Fibroblast of pulmonary artery (primary cell): ENCODE measurements around the gene DOCK9.

Source experiments
- DNase-seq: peaks from one replicate; pipeline ENCODE4 v3.0.0-alpha.2; 2010; ENCODE audit warnings: low read depth
- H3K4me3 ChIP-seq: replicated peaks from 2 replicates; pipeline ENCODE4 v1.5.1; 2011; ENCODE audit warnings: low read depth, mild to moderate bottlenecking, control low read depth, low read length, moderate library complexity
- TF ChIP-seq, protein P1 (sequence below): IDR thresholded peaks from 2 replicates; pipeline ENCODE4 v1.5.1; 2011; ENCODE audit warnings: mild to moderate bottlenecking, control low read depth, low read length, inconsistent platforms; ENCODE audit errors: missing control alignments

Gene DOCK9

DNA sequence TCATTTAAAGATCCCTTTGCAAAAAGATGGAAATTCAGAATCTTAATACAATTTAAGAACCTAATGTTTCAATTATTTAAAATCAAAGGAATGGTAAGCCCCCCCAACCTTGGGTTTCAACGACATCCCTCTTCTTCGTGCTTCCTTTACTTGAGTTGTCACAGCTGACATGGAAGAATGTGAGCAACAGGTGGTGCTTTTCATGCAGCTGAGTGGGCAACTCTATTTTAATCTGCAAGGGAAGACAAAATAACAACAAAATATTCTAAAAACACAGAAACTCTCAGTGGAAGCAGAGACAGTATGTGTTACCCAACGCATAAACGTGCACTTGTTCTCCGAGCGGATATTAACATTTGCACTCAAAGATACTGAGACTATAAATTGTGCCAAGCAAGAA, 92.3 kb downstream of the DOCK9 start:
- TF ChIP-seq, protein P1, sequence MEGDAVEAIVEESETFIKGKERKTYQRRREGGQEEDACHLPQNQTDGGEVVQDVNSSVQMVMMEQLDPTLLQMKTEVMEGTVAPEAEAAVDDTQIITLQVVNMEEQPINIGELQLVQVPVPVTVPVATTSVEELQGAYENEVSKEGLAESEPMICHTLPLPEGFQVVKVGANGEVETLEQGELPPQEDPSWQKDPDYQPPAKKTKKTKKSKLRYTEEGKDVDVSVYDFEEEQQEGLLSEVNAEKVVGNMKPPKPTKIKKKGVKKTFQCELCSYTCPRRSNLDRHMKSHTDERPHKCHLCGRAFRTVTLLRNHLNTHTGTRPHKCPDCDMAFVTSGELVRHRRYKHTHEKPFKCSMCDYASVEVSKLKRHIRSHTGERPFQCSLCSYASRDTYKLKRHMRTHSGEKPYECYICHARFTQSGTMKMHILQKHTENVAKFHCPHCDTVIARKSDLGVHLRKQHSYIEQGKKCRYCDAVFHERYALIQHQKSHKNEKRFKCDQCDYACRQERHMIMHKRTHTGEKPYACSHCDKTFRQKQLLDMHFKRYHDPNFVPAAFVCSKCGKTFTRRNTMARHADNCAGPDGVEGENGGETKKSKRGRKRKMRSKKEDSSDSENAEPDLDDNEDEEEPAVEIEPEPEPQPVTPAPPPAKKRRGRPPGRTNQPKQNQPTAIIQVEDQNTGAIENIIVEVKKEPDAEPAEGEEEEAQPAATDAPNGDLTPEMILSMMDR = no peak
- no peak overlapping the region for H3K4me3 ChIP-seq
- DNase-seq = no peak

DNA sequence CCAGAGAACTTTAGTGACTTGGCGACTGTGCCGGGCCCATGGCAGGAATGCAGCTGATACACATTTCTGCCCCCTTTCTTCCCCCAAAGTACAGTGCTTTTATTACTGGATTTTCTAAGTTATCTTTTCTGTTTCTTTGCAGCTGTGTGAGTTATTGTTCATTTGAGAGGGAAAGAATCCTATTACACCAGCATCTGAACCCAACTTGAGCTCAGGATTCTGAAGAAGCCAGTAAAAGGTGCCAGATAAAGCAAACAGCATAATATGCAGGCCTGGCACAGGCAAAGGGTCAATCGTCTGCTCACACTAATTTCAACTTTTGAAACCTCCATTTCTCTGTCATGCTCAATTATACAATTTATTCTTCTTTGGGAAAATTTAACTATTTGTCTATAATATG, 93.9 kb downstream of the DOCK9 start:
- DNase-seq = no peak
- no peak overlapping the region for H3K4me3 ChIP-seq
- TF ChIP-seq, protein P1 = no peak

DNA sequence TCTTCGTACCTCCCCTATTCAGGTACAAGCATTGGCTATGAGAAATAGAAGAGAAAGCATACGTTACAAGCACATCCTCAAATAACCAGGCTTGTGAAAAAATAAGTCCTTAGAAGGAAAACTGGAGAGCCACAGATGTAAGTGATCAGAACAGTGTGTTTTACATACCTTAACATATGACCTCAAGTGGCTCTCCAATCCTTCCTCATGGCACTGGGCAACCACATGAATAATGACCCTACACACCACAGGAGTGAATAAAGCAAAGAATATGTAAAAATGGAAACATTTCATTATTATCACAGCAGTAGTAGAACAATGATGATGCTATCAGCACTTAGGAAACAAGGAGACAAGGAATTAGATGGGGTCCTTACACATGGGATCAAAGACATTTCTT, 96.5 kb downstream of the DOCK9 start:
- no peak for DNase-seq
- TF ChIP-seq, protein P1 = no peak
- H3K4me3 ChIP-seq = no peak overlapping the region

DNA sequence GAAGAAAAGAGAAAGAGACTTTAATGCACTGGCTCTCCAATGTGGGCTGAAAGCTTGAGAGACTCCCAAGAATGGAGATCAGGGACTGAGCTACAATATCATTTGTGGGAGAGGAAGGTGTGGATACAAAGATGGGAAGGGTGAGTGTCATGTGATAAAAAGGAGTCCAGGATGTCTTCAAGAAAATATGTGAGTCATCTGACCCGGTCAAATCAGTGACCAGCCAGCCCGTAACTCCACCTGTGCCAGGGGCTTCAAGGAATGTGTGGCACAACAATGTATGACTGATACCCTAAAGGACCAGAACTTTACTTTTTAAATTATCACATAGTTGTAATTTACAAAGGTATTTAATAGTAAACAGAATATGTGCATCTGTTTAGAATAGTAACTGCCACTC, 97.2 kb downstream of the DOCK9 start:
- TF ChIP-seq, protein P1 = no peak
- H3K4me3 ChIP-seq = no peak overlapping the region
- DNase-seq = no peak

DNA sequence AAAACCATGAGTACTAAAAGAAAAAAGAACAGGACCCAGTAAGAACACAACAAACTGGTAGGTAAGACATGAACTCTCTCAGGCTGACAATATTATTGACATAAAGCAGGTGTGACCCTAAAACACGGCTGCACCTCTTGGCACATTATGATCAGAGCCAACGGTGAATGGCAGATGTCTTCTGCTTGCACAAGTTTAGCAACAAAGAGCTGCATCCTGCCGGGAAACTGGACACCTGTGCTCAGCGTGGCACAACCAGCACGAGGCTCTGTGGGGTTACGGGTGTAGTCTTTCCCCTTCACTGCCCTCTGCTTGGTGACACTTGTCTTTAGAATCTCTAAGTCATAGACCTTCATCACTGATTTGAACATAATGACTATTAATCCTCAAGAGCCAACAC, 97.9 kb downstream of the DOCK9 start:
- H3K4me3 ChIP-seq = no peak overlapping the region
- TF ChIP-seq, protein P1 = no peak
- DNase-seq = no peak

DNA sequence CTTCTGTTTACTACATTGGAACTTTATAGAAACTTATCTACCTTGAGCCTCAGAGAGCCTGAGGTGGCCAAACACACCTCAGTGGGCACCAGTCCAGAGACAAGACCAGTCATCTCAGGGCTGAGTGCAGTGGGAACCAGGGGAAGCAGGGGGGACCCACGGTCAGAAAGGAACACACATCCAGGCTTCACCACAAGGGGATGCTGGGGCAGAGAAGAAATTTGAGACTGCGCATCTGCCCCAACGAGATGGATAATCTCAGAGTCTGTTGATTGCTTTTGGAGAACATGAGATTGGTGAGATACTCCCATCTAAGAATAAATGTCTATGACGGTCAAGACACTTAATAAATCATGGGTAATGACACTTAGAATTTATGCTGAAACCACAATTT, 98.7 kb downstream of the DOCK9 start:
- H3K4me3 ChIP-seq = no peak overlapping the region

More for the DNA sequence above, 98.7 kb downstream of the DOCK9 start:
- TF ChIP-seq, protein P1 = no peak
- no peak for DNase-seq
